Left colon (tissue), 2 donors: ENCODE results near the gene CHST15. TPM values are rescaled to one million over a fixed set of nuclear protein-coding genes. Genes with fewer than 3 reads are reported as not detected.
A peak's percentile ranks its signal among the peaks of the same experiment; 100 is the strongest.

Experiments
- ATAC-seq: fragments of 200-7000 bp; cut with Tn5 transposase; one replicate; pipeline ENCODE4 v1.9.1; 2020; ENCODE audit warnings: mild to moderate bottlenecking, moderate library complexity
- DNase-seq, 2 donors: peaks; one replicate each; pipeline ENCODE4 v3.0.0-alpha.2; 2020
- intact Hi-C, 2 donors: fragments of 100-400 bp; cut with DNase I in 1 of 2; cut with micrococcal nuclease in 1 of 2; formaldehyde crosslinking; loops; one replicate each; pipeline versions ENCODE4 v1.11.2 to v1.14.0; 2022; cut with DNase I, micrococcal nuclease
- total RNA-seq, 2 donors: library from RNA; stranded (reverse); fragmentation: NEBNext Ultra II Directional; extraction: Animal tissue kit (Norgen Biotek cat#: 25700); gene quantifications; one replicate each; pipeline ENCODE4 v1.2.1, GENCODE V29; 2021
- donor health status: DM: no; HTN: no; CAD: no.
- donor health status: DM: yes; HTN: yes; CAD: no.

The CHST15 gene
- total RNA-seq, 2 donors from 2014 or later, result 2.7 to 11.6 TPM

DNA sequence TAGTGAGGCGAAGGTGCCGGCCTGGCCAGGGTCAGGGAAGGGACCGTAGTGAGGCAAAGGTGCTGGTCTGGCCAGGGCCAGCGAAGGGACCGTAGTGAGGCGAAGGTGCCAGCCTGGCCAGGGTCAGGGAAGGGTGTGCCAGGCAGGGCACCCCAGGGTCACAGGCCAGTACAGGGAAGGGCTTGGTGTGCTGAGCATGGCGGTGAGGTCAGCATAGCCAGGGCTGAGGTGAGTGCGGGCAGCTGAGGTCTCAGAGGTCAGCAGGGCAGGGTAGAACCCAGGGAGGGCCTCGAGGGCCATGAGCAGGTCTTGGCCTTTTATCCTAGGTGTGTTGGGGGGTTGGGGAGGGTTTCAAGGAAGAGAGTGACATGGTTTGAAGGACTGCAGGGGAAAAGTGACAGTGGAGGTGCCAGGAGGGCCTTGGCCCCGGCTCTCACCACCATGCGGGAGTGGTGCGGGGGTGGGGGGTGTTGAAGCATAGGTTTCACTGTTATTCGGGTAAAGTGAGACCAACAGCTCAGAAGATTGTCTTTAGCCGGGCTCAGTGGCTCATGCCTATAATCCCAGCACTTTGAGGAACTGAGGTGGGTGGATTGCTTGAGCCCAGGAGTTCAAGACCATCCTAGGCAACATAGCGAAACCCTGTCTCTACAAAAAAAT, 93.3 kb downstream of the CHST15 start:
- DNase-seq (no peak), ATAC-seq (no peak)
- intact Hi-C loops, result loop anchor here in 1 of 2 donors (10.0 kb wide), 2 partner anchors 95 to 255 kb away; partner anchors contain the start of gene CHST15

DNA sequence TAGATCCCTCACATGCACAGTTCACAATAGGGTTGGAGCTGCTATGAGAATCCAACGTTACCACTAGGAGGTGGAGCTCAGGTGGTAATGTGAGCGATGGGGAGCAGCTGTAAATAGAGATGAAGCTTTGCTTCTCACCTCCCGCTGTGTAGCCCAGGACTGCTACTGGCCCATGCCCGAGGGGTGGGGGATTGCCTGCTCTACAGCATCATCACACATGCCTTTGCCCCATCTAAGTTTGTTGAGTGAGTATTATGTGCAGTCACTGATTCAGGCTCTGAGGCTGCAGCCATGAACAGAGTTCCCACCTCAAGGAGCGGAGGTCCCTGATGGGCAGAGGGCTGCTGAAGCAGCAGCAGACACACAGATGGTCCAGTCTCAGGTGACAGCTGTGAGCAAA, 94.1 kb downstream of the CHST15 start:
- ATAC-seq (no peak), DNase-seq (no peak)
- intact Hi-C loops, result no loop called here

DNA sequence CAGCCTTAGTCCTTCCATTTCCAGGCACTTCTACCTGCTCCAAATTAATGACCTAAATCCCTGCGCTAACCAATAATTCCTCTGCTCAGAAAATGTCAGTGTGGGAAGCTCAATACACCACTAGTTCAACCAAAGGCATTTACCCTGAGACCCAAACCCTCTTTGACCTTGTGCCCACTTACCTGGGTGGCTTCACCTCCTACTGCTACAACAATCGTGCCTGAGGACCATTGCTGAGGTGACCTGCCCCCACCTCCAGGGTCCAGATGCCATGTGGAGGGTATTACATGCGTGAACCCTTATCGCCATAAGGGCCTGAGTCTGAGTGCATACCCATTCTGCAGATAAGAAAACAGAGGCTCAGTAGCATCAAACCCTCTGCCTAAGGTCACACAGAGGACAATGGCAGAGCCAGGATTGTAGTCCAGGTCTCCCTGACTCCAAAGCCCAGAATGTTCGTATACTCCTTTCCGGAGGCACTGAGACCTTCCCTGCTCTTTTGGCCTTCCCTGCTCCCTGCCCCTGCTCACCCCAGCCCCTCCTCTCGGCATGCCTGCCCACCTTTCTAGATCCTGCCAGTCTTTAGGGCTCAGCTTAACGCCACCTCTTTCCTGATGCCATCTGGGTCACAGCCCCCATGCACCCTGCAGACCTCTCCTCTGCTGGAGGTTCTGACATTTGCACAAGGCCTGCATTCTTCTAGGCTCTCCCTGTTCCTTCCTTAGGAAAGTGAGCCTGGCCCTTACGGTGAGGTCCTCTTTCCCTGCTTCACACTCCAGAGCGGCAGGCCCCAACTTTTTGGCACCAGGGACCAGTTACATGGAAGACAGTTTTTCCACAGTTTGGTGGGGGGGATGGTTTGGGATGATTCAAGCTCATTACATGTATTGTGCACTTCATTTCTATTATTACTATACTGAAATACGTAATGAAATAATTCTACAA, 94.9 kb downstream of the CHST15 start:
- ATAC-seq (no peak), DNase-seq (no peak)
- intact Hi-C loops, result no loop called here

DNA sequence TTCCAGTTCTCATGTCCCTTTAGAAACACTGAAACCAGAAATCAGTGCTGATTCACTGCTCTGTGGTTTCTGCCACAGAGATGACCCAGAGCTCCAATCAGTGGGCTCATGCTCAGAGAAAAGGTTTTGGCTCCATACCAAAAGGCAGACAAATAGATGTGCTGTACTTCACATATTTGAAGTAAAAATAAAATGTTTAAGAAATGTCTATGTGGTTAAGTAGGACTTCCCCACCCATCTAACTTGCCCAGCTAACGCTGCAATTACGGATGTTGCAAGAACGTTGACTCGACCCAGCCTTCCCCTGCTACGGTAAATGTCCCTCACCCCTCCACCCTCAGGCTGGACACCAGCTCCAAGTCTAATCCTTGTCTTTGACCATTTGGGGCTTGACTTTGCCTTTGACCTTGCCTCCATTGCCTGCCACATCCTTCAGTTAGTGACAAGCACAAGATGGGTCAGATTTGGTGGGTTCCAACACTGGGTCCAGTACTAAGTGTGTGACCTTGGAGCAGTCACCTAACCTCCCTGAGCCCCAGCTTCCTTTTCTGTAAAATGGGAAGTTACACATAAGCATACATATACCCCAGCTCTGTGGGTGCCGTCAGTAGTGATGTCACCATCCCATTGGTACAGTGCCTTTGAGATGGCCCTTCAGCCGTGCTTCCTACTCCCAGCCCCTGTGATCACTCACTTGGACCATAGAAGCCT, 95.8 kb downstream of the CHST15 start:
- DNase-seq, result no peak
- ATAC-seq, result no peak
- intact Hi-C loops, result no loop called here

- intact Hi-C loops, result no loop called here
- no peak for ATAC-seq
These were observed 96.4 kb downstream of the CHST15 start for GRCh38 chr10:123997013-123997412.

GRCh38 chr10:123996302-123996701, 97.1 kb downstream of the CHST15 start:
- intact Hi-C loops, result no loop called here
- no peak for ATAC-seq
- no peak for DNase-seq

More at GRCh38 chr10:123997013-123997412, 96.4 kb downstream of the CHST15 start:
- DNase-seq, result no peak

- DNase-seq, result peak; percentile 56
- intact Hi-C loops, result no loop called here
- ATAC-seq, result peak; percentile 60
These were observed 97.8 kb downstream of the CHST15 start for GRCh38 chr10:123995461-123996131.

GRCh38 chr10:123995082-123995460, 98.3 kb downstream of the CHST15 start:
- ATAC-seq, result no peak

DNA sequence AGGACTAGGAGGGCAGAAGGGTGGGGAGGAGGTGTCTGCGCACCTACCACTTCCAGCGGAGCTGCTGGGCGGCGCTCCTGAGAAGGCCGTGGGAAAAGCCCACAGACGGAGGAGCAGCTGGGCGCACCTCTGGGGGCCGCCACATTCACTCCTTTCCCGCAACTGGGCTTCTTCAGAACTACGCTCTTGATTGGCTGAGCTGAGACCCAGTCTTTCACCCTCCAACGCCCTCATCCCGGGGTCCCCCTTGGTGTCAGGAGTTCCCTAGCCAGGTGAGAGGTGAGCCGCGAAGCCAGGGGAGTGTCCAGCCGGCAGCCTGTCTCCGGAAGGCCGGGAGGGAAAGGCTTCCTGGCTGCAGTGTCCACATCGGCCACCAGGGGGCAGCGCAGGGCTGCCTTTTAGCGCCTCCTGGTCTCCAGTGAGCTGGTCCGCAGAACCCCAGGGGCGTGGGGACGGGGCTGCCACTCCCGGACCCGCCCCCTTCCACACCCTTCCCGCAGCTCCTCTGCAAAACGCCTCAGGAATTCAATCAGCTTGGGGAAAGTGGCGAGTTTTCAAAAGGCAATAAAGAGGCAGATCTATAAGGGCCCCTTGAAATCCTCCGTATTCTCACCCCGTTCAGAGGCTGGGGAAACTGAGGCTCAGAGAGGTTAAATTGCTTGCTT, 98.8 kb downstream of the CHST15 start:
- intact Hi-C loops, result loop anchor here (5.0 kb wide), 2 partner anchors 393 to 398 kb away; no protein-coding TSS in a partner anchor
- DNase-seq (peak; percentile 72 to 89), ATAC-seq (peak; percentile 89)

More at GRCh38 chr10:123995082-123995460, 98.3 kb downstream of the CHST15 start:
- peak in 1 of 2 donors; percentile 24 for DNase-seq
- intact Hi-C loops, result no loop called here

GRCh38 chr10:123993534-123994416, 99.6 kb downstream of the CHST15 start:
- intact Hi-C loops, result loop anchor here (5.0 kb wide), 2 partner anchors 394 to 399 kb away; no protein-coding TSS in a partner anchor
- no peak for DNase-seq
- ATAC-seq, result no peak

DNA sequence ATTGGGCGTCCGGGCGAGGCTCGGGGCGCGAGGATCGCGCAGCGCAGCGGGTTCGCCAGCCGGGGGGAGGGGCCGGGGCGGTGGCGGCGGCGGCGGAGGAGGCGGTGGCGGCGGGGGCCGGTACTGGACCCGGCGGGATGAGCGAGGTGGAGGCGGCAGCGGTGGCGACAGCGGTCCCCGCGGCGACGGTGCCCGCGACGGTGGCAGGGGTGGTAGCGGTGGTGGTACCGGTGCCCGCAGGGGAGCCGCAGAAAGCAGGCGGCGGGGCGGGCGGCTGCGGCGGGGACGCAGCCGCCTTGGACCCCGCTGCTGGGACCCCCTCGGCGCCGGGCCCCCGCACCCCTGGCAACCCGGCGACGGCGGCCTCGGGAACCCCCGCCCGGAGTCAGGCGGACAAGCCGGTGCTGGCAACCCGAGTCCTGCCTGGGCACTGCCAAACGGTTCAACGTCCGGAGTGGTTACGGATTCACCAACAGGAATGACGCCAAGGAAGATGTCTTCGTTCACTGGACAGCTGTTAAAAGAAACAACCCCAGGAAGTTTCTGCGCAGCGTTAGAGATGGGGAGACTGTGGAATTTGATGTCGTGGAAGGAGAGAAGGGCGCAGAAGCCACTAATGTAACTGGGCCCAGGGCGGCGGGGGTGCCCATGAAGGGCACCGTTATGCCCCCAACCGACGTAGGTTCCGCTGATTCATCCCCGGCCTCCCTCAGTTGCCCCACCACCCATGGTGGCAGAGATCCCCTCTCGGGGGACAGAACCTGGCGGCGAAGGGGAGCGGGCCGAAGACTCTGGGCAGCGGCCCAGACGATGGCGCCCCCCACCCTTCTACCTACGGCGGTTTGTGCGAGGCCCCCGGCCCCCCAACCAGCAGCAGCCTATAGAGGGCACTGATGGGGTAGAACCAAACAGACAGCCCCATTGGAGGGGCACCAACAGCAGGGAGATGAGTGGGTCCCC, 101.5 kb downstream of the CHST15 start:
- intact Hi-C loops, result loop anchor here (5.0 kb wide), 2 partner anchors 395 to 400 kb away; no protein-coding TSS in a partner anchor
- ATAC-seq, result no peak
- no peak for DNase-seq

- ATAC-seq, result no peak
- intact Hi-C loops, result loop anchor here (5.0 kb wide), 2 partner anchors 396 to 401 kb away; no protein-coding TSS in a partner anchor
- no peak for DNase-seq
These were observed 102.5 kb downstream of the CHST15 start for GRCh38 chr10:123990889-123991288.

GRCh38 chr10:123988694-123989093, 104.7 kb downstream of the CHST15 start:
- intact Hi-C loops, result no loop called here

DNA sequence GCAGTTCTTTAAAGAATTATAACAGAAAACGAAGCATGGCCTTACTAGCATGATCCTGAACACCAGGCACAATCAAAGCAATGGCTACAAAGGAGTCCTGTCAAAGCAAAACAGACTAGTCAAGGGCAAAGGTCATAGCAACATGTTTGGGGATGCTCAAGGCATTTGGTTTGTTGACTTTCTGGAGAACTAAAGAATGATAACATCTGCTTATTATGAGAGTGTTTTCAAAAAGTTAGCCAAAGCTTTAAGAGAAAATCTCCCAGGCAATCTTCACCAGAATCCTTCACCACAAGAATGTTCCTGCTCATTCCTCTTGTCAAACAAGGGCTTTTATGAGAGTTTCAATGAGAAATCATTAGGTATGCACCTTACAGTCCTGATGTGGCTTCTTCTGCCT, 106.7 kb downstream of the CHST15 start:
- DNase-seq, result no peak
- intact Hi-C loops, result no loop called here
- ATAC-seq, result no peak

More at GRCh38 chr10:123988694-123989093, 104.7 kb downstream of the CHST15 start:
- no peak for DNase-seq
- no peak for ATAC-seq

DNA sequence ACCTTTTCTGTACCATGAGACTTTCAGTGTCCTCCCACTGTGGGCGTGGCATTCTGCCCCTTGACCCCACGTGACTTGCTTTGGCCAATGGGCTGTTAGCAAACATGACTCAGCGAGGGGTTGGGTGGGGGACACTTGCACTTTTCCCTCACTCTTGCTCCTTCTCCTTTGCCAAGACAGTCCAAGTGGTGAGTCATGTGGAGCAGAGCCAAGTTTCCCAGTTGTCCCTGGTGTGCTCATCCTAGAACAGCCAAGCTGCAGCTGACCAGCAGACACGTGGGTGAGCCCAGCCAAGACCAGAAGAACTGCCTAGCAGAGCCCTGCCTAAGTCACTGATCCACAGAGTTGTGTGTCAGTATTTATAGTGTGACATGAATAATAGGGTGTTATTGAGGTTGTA, 119.0 kb downstream of the CHST15 start:
- intact Hi-C loops, result no loop called here
- DNase-seq (no peak), ATAC-seq (peak; percentile 49)
